K562 (cell line): Measurements from ENCODE around the gene KIT. TPM values are rescaled to one million over a fixed set of nuclear protein-coding genes. Genes with fewer than 3 reads are reported as not detected.

Experiments
- ATAC-seq: fragments of 200-7000 bp; cut with Tn5 transposase; 3 replicates; pipeline ENCODE4 v1.9.1; 2020; ENCODE audit warnings: moderate library complexity
- BruUV-seq: library from RNA; stranded (reverse); fragments of 400-500 nt; replicated peaks from 2 replicates; lab custom pipeline; 2021; lab: Mats Ljungman, UMichigan
- CTCF ChIA-PET: fragments of 300-600 bp; formaldehyde crosslinking; extraction: SDS; loops from one replicate; lab custom pipeline; 2021; ENCODE audit warnings: low intra/inter-chr PET ratio; lab: Yijun Ruan, JAX
- POLR2A ChIA-PET: fragments of 300-600, 350-650 bp; sonication (Branson Sonifier 250); formaldehyde crosslinking; extraction: SDS; loops from one replicate; lab custom pipeline; 2021; ENCODE audit warnings: antibody characterized with exemption, inconsistent platforms; lab: Yijun Ruan, JAX
- DNase-seq, 4 experiments: peaks; one replicate each; pipeline versions ENCODE4 v3.0.0 to v3.0.0-alpha.2; 2011 to 2018; ENCODE audit warnings: low spot score in 3 of 4, mixed read lengths in 3 of 4; ENCODE audit errors: extremely low read depth in 1 of 4
- FAIRE-seq: peaks from 2 replicates; lab custom pipeline; 2011; peaks lifted over from hg19 to GRCh38; lab: Jason Lieb, UNC
- H2AFZ ChIP-seq: 2 replicates; pipeline ENCODE4 v1.6.0; 2011; ENCODE audit warnings: low read depth, low read length, control low read depth, inconsistent platforms
- H3K27ac ChIP-seq: fragments of 200-600 bp; 3 replicates; pipeline ENCODE4 v1.8.0; 2011; ENCODE audit warnings: low read depth, mild to moderate bottlenecking, control low read depth, inconsistent platforms, low read length, moderate library complexity, mixed read lengths; ENCODE audit errors: extremely low read depth
- H3K27me3 ChIP-seq, 2 experiments: fragments of 300-600 bp in 1 of 2; 2 replicates in 1 of 2; 3 replicates in 1 of 2; pipeline versions ENCODE4 v1.6.0 to v1.8.0; 2011; ENCODE audit warnings: inconsistent platforms in 2 of 2, low read length in 2 of 2, mild to moderate bottlenecking in 1 of 2, mixed read lengths in 1 of 2, moderate library complexity in 1 of 2; ENCODE audit not compliant: control insufficient read depth in 2 of 2, insufficient read depth in 2 of 2
- H3K36me3 ChIP-seq: fragments of 300-600 bp; 3 replicates; pipeline ENCODE4 v1.8.0; 2011; ENCODE audit warnings: mild to moderate bottlenecking, low read length, inconsistent platforms; ENCODE audit not compliant: control insufficient read depth, insufficient read depth
- H3K4me1 ChIP-seq, 2 experiments: fragments of 200-600 bp in 1 of 2; replicated peaks in 1 of 2; 2 replicates in 1 of 2; 3 replicates in 1 of 2; pipeline versions ENCODE4 v1.5.1 to v1.8.0; 2011; ENCODE audit warnings: inconsistent platforms in 2 of 2, low read length in 2 of 2, mild to moderate bottlenecking in 1 of 2, mixed read lengths in 1 of 2, moderate library complexity in 1 of 2; ENCODE audit not compliant: control insufficient read depth in 2 of 2, insufficient read depth in 2 of 2
- H3K4me2 ChIP-seq: 2 replicates; pipeline ENCODE4 v1.6.1; 2011; ENCODE audit warnings: low read length, control low read depth, inconsistent platforms, mixed read lengths; ENCODE audit not compliant: insufficient read depth
- H3K4me3 ChIP-seq: fragments of 200-600 bp; sonication (generic), shearing (Covaris generic); 2 replicates; pipeline ENCODE4 v1.5.1; 2016; ENCODE audit warnings: control low read depth, inconsistent platforms
- H3K79me2 ChIP-seq: fragments of 200-600 bp; 3 replicates; pipeline ENCODE4 v1.8.0; 2011; ENCODE audit warnings: low read length, inconsistent platforms; ENCODE audit not compliant: control insufficient read depth, insufficient read depth
- H3K9ac ChIP-seq, 2 experiments: 2 replicates each; pipeline versions ENCODE4 v1.6.0 to v1.6.1; 2011; ENCODE audit warnings: low read depth in 2 of 2, low read length in 2 of 2, control low read depth in 1 of 2, inconsistent platforms in 1 of 2, mild to moderate bottlenecking in 1 of 2, mixed read lengths in 1 of 2; ENCODE audit not compliant: insufficient read depth in 1 of 2
- H3K9me1 ChIP-seq: one replicate; pipeline ENCODE4 v1.6.0; 2011; ENCODE audit warnings: inconsistent platforms, mild to moderate bottlenecking, low read length, moderate library complexity; ENCODE audit not compliant: control insufficient read depth, insufficient read depth
- H3K9me3 ChIP-seq: replicated peaks from 2 replicates; pipeline ENCODE4 v1.5.1; 2011; ENCODE audit warnings: low read depth, low read length, inconsistent platforms; ENCODE audit not compliant: control insufficient read depth, insufficient read depth
- H4K20me1 ChIP-seq: replicated peaks from 2 replicates; pipeline ENCODE4 v1.6.1; 2011; ENCODE audit warnings: low read length, inconsistent platforms, mixed read lengths; ENCODE audit not compliant: control insufficient read depth, insufficient read depth
- ETV6 ChIP-seq, 3 experiments: fragments of 150-350 bp in 1 of 3; sonication (generic) in 1 of 3; formaldehyde crosslinking in 1 of 3; IDR thresholded peaks; 2 replicates each; pipeline versions ENCODE4 v1.6.1 to v1.8.0; 2014 to 2022; ENCODE audit warnings: borderline replicate concordance in 2 of 3, low read depth in 2 of 3, antibody characterized with exemption in 1 of 3, low read length in 1 of 3, mild to moderate bottlenecking in 1 of 3, missing genetic modification reagents in 1 of 3
- ID3 ChIP-seq, 2 experiments: fragments of 250-450 bp in 1 of 2; fragments of 450-650 bp in 1 of 2; sonication (Bioruptor Pico) in 1 of 2; IDR thresholded peaks; 2 replicates each; pipeline versions ENCODE4 v1.6.1 to v1.8.0; 2016 to 2021; ENCODE audit warnings: mild to moderate bottlenecking in 2 of 2, moderate library complexity in 2 of 2, missing compliant biosample characterization in 1 of 2, missing genetic modification characterization in 1 of 2
- RBBP5 ChIP-seq: fragments of 200-600 bp; sonication (generic); IDR thresholded peaks from 2 replicates; pipeline ENCODE4 v1.6.1; 2012; ENCODE audit warnings: borderline replicate concordance, mild to moderate bottlenecking, low read length, control low read depth, inconsistent platforms; ENCODE audit not compliant: insufficient read depth, poor library complexity, severe bottlenecking
- SMAD3 ChIP-seq: fragments of 450-650 bp; formaldehyde crosslinking; conservative IDR thresholded peaks from 2 replicates; pipeline ENCODE4 v1.4.0; 2020; ENCODE audit warnings: mild to moderate bottlenecking
- SRSF3 ChIP-seq: fragments of 200-400 bp; formaldehyde crosslinking; IDR thresholded peaks from 2 replicates; pipeline ENCODE4 v1.6.1; 2016; ENCODE audit warnings: mild to moderate bottlenecking, low read length, moderate library complexity; ENCODE audit not compliant: insufficient read depth
- ZNF277 ChIP-seq: fragments of 250-450 bp; sonication (Bioruptor Pico); IDR thresholded peaks from 2 replicates; pipeline ENCODE4 v1.8.0; 2022; ENCODE audit warnings: inconsistent platforms, mild to moderate bottlenecking, moderate library complexity, borderline replicate concordance
- WGBS: fragments of 100-300 bp; shearing (Covaris generic); methylation state at CpG from one replicate; pipeline ENCODE4 v1.1.6; 2016; ENCODE audit warnings: low coverage, mixed read lengths; ENCODE audit not compliant: insufficient coverage; ENCODE audit errors: missing lambda C conversion rate; 5-methylcytosine and 5-hydroxymethylcytosine counted together
- in situ Hi-C: fragments of 300-500 bp; cut with MboI; formaldehyde crosslinking; loops from 4 replicates; pipeline ENCODE4 v1.15.0; 2018; ENCODE audit warnings: inconsistent platforms, mixed read lengths
- intact Hi-C: fragments of 100-400 bp; cut with micrococcal nuclease; formaldehyde crosslinking; loops from 2 replicates; pipeline ENCODE4 v1.14.2; 2022
- polyA plus RNA-seq, 8 experiments: library from polyadenylated mRNA; depleted of rRNA in 4 of 8; stranded (reverse) in 5 of 8; unstranded in 3 of 8; fragments of >200 nt; fragmentation: Nextera tagmentation in 2 of 8; fragmentation: Illumina TruSeq in 1 of 8; extraction: Ambion mirVana in 2 of 8; extraction: Trizol in 1 of 8; gene quantifications; 2 replicates each; pipeline versions ENCODE4 v1.2.1 to v1.2.3, GENCODE V29; 2011 to 2014; ENCODE audit warnings: inconsistent platforms in 1 of 8, missing spikeins in 1 of 8
- total RNA-seq, 7 experiments: library from RNA; depleted of rRNA in 6 of 7; stranded (reverse); fragments of >200 nt in 6 of 7; fragmentation: Illumina TruSeq in 2 of 7; extraction: Trizol in 2 of 7; gene quantifications; 2 replicates each; pipeline versions ENCODE4 v1.2.1 to v1.2.3, GENCODE V29; 2011 to 2021; ENCODE audit warnings: low replicate concordance in 1 of 7

Gene KIT
- total and polyA plus RNA-seq, 9 of the 15 experiments (the other 6 are each of a cell fraction or from before 2014, with no cell fraction given), result 0.27 to 5.6 (median 0.57) TPM

DNA sequence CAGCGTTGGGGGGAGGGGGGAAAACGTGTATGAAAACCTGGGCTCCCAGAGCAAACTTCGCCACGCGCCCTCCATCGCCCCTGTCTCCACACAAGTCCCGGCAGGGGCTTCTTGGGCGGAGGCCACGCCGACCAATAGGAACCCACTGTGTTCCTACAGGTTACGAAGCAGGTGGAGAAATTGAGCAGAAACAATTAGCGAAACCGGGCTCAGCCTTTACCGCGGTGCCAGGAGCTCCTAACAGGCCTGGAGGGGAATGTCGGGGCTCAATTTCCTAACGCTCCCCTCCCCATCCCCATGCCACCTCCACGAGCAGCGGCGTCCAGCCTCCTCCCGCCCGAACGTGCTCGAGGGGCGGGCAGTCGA is 589 bp upstream of the KIT start:
- Histone ChIP-seq H3K27me3 (peaks cover 0 to 21% of the 10 kb centered on the region in 2 experiments; a peak in 4 of 5 replicates), H2AFZ (no peak overlapping the region), H4K20me1 (no peaks in the 10 kb centered on the region), H3K36me3 (no peaks in the 10 kb centered on the region), H3K4me3 (no peak overlapping the region), H3K9me1 (no peaks in the 10 kb centered on the region), H3K4me1 (peaks cover 5 to 23% of the 10 kb centered on the region in 2 experiments; a peak in 3 of 5 replicates), H3K9me3 (no peaks in the 10 kb centered on the region), H3K27ac (no peak overlapping the region)
- intact Hi-C loops, result loop anchor here (5.0 kb wide), 3 partner anchors 70 to 120 kb away; no protein-coding TSS in a partner anchor
- no TSS peak for BruUV-seq
- 57% methylated on average over 24 of the region's 26 CpGs for WGBS
- in situ Hi-C loops, result no loop called here
- TF ChIP-seq SRSF3, result no peak
- TF ChIP-seq, all 486 proteins: peak for 0
- no peak overlapping the region for H3K4me2 ChIP-seq
- no peaks in the 10 kb centered on the region for H3K79me2 ChIP-seq
- DNase-seq (no peak), FAIRE-seq (no peak), ATAC-seq (no peak)
- ChIA-PET CTCF (no interaction called here), POLR2A (interaction anchor here (0.6 kb wide), 1 partner anchor 71 kb away, joined by 3 read pairs; no protein-coding TSS in a partner anchor)
- H3K9ac ChIP-seq, result no peak overlapping the region

DNA sequence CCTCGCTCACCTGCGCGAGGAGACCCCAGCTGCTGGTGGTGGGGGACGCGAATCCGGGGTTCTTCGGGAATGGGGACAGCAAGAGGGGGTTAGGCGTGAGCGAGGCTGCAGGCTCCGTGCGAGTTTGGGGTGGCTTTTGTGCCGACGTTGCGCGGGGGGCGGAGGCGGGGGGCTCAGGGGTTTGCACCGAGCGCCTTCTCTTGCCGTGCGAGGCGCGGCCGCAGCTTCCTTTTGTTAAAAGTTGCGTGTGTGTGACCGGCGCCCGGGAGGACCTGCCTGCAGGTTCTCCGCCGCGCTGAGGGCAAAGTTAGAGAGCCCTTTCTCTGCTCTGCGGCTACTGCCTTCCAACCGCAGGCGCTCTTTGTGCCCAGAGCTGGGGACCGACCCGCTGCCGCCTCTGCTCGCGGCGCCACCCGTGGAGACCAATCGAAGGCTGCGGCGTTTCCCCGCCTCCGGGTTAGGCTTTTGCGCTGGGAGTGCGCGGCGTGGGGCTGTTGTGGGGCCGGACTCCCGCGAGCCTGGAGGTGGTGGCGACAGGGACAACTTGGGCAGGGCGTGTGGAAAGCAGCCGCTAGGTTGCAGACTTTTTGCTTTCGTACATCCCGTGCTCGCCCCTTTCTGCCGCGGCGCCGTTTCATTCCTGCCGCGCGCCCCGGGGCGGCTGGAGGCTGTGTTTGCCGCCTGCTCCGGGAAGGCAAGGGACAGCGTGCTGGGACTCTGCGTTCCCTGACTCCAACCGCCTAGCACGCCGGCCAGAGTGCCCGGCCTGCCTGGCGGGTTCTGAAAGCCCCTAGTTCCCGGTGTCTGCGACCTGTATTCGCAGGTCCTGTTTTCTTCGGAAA is 716 bp downstream of the KIT start:
- Histone ChIP-seq H3K79me2 (no peaks in the 10 kb centered on the region), H3K9me1 (no peaks in the 10 kb centered on the region), H3K9me3 (no peaks in the 10 kb centered on the region), H3K27me3 (peaks cover 0 to 21% of the 10 kb centered on the region in 2 experiments; a peak in 4 of 5 replicates), H2AFZ (peak overlapping the region; percentile 90), H4K20me1 (no peaks in the 10 kb centered on the region), H3K4me2 (peak overlapping the region; percentile 77), H3K36me3 (no peaks in the 10 kb centered on the region), H3K4me1 (peaks cover 5 to 23% of the 10 kb centered on the region in 2 experiments; a peak in 3 of 5 replicates), H3K4me3 (peak overlapping the region; percentile 52), H3K9ac (peak overlapping the region; percentile 32 to 92; a peak in 3 of 4 replicates), H3K27ac (no peak overlapping the region)
- peak; percentile 93 for ATAC-seq
- FAIRE-seq, result peak; percentile 67
- BruUV-seq, result no TSS peak
- intact Hi-C loops, result loop anchor here (5.0 kb wide), 3 partner anchors 71 to 121 kb away; no protein-coding TSS in a partner anchor
- ChIA-PET POLR2A (interaction anchor here (0.7 to 0.8 kb wide), 2 partner anchors 18 to 130 kb away, joined by 3 read pairs; no protein-coding TSS in a partner anchor), CTCF (interaction anchor here (0.6 to 0.7 kb wide), 3 partner anchors 203 to 1174 kb away, joined by 3 read pairs; no protein-coding TSS in a partner anchor)
- in situ Hi-C loops, result no loop called here
- WGBS, result 2% methylated on average over 80 of the region's 81 CpGs
- DNase-seq, result peak; percentile 55 to 76 (median 60)
- no peak for TF ChIP-seq ID3 (CRISPR knock-in tag; IDR thresholded peaks at IDR 0.05)
- TF ChIP-seq ID3 (tag; IDR thresholded peaks at IDR 0.05), result no peak
- peak; percentile 56 for TF ChIP-seq RBBP5
- no peak for TF ChIP-seq SMAD3 (CRISPR knock-in tag)
- TF ChIP-seq ZNF277, result no peak
- no peak for TF ChIP-seq ETV6 (IDR thresholded peaks at IDR 0.05; ENCODE audit: borderline replicate concordance in 1 of 2, low read depth in 2 of 2, low read length in 1 of 2)
- TF ChIP-seq ETV6 (CRISPR knock-in tag; IDR thresholded peaks at IDR 0.05; ENCODE audit: borderline replicate concordance), result 0 out of 2 replicates have a peak, but pooled peaks have one; percentile 53
